Tibial nerve (tissue), 4 donors: ENCODE measurements around the gene TNS3. TPM values are rescaled to one million over a fixed set of nuclear protein-coding genes. Genes with fewer than 3 reads are reported as not detected.

ENCODE experiments used
- DNase-seq, 2 donors: peaks; one replicate each; pipeline ENCODE4 v3.0.0-alpha.2; 2019; ENCODE audit warnings: low spot score in 2 of 2
- H3K27ac ChIP-seq, 4 donors: fragments of 200-600 bp; sonication (generic) in 3 of 4; one replicate each; pipeline ENCODE4 v1.5.1; 2017 to 2019; ENCODE audit warnings: mild to moderate bottlenecking in 1 of 4
- H3K27me3 ChIP-seq, 2 donors: fragments of 200-600 bp; sonication (generic) in 1 of 2; one replicate each; pipeline versions ENCODE4 v1.5.1 to v1.6.0; 2017 to 2019
- H3K36me3 ChIP-seq, 3 donors: fragments of 200-600 bp; sonication (generic); one replicate each; pipeline ENCODE4 v1.5.1; 2018 to 2019
- H3K4me1 ChIP-seq, 4 donors: fragments of 200-600 bp; sonication (generic) in 3 of 4; one replicate each; pipeline ENCODE4 v1.5.1; 2017 to 2019
- H3K4me3 ChIP-seq, 4 donors: fragments of 200-600 bp; sonication (generic) in 3 of 4; one replicate each; pipeline ENCODE4 v1.5.1; 2017 to 2019; ENCODE audit warnings: mild to moderate bottlenecking in 1 of 4, moderate library complexity in 1 of 4
- H3K9me3 ChIP-seq, 4 donors: fragments of 200-600 bp; sonication (generic) in 3 of 4; one replicate each; pipeline ENCODE4 v1.5.1; 2017 to 2019
- EP300 ChIP-seq, 2 donors: sonication (generic); formaldehyde crosslinking; IDR thresholded peaks; one replicate each; pipeline ENCODE4 v1.6.1; 2017; ENCODE audit warnings: antibody characterized with exemption in 2 of 2, mild to moderate bottlenecking in 1 of 2
- POLR2A ChIP-seq, 2 donors: fragments of 450-650 bp; IDR thresholded peaks; one replicate each; pipeline ENCODE4 v1.6.1; 2017; ENCODE audit warnings: antibody characterized with exemption in 2 of 2, mild to moderate bottlenecking in 2 of 2, moderate library complexity in 2 of 2
- WGBS, 2 donors: methylation state at CpG; one replicate each; pipeline ENCODE4 v1.1.5; 2018; 5-methylcytosine and 5-hydroxymethylcytosine counted together
- total RNA-seq, 4 donors: library from RNA; depleted of rRNA; stranded (reverse); fragments of >200 nt; gene quantifications; one replicate each; pipeline ENCODE4 v1.1.0, GENCODE V29; 2016
- TF ChIP-seq, protein P1 (sequence below), 5 experiments: fragments of 200-600 bp in 3 of 5; fragments of 450-650 bp in 2 of 5; sonication (generic) in 3 of 5; IDR thresholded peaks; one replicate each; pipeline ENCODE4 v1.5.1; 2016 to 2019; ENCODE audit warnings: antibody characterized with exemption in 5 of 5, mild to moderate bottlenecking in 3 of 5, moderate library complexity in 2 of 5

Gene TNS3
- total RNA-seq, 4 donors from 2014 or later, result 118 to 142 (median 133) TPM

DNA sequence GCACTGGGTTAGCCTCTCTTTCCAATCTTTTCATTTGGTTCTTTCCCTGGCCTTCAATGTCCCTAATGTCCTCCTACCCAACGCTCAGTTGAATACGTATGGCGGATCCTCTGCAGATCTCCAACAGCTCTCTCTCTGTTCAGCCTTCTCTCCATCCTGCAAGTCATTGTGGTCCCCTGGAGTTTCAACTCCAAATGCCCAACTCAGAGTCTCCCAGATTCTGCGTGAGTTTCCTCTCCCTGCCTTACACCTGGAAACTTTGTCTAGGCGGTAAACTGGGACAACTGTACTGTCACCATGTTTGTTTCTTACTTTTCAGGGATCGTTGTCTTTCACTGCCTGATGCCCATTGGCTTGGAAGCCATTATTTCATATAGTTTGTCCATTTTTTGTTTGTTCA lies 273.1 kb downstream of the TNS3 start:
- TF ChIP-seq EP300 (IDR thresholded peaks at IDR 0.05) (no peak), POLR2A (IDR thresholded peaks at IDR 0.05) (no peak)
- TF ChIP-seq, protein P1, sequence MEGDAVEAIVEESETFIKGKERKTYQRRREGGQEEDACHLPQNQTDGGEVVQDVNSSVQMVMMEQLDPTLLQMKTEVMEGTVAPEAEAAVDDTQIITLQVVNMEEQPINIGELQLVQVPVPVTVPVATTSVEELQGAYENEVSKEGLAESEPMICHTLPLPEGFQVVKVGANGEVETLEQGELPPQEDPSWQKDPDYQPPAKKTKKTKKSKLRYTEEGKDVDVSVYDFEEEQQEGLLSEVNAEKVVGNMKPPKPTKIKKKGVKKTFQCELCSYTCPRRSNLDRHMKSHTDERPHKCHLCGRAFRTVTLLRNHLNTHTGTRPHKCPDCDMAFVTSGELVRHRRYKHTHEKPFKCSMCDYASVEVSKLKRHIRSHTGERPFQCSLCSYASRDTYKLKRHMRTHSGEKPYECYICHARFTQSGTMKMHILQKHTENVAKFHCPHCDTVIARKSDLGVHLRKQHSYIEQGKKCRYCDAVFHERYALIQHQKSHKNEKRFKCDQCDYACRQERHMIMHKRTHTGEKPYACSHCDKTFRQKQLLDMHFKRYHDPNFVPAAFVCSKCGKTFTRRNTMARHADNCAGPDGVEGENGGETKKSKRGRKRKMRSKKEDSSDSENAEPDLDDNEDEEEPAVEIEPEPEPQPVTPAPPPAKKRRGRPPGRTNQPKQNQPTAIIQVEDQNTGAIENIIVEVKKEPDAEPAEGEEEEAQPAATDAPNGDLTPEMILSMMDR (IDR thresholded peaks at IDR 0.05), result no peak
- Histone ChIP-seq H3K4me3 (no peak overlapping the region), H3K9me3 (no peaks in the 10 kb centered on the region), H3K27ac (peak overlapping the region in 2 of 4 donors; percentile 26 to 66), H3K27me3 (no peaks in the 10 kb centered on the region), H3K4me1 (peaks cover 0 to 46% (median 11%) of the 10 kb centered on the region in 4 donors), H3K36me3 (peaks cover 0 to 28% (median 0%) of the 10 kb centered on the region in 3 donors)
- no peak for DNase-seq
- WGBS, 2 donors, result 97 to 98% methylated on average over 6 of the region's 6 CpGs

DNA sequence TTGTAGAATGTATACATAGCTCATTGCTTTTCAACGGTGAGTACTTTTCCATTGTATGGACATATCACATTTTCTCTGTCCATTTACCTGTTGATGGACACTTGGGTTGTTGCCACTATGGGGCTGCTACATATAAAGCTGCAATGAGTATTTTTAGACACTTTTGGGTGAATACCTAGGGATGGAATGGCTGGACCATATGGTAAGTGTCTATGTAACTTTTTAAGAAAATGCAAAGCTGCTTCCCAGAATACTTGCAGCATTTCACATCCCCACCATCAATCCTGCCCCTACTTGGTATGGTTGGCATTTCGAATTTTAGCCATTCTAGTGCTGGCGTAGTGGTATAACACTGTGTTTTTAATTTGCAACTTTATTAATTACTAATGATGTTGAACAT lies 274.6 kb downstream of the TNS3 start:
- Histone ChIP-seq H3K4me3 (no peak overlapping the region), H3K27ac (peak overlapping the region in 1 of 4 donors; percentile 6), H3K4me1 (peaks cover 0 to 48% (median 15%) of the 10 kb centered on the region in 4 donors), H3K27me3 (no peaks in the 10 kb centered on the region), H3K36me3 (peaks cover 0 to 43% (median 0%) of the 10 kb centered on the region in 3 donors), H3K9me3 (no peaks in the 10 kb centered on the region)
- no peak for TF ChIP-seq POLR2A (IDR thresholded peaks at IDR 0.05)
- TF ChIP-seq, protein P1 (IDR thresholded peaks at IDR 0.05), result no peak
- no peak for TF ChIP-seq EP300 (IDR thresholded peaks at IDR 0.05)
- no peak for DNase-seq
- WGBS, 2 donors, result 64 to 75% methylated on average over 3 of the region's 3 CpGs

DNA sequence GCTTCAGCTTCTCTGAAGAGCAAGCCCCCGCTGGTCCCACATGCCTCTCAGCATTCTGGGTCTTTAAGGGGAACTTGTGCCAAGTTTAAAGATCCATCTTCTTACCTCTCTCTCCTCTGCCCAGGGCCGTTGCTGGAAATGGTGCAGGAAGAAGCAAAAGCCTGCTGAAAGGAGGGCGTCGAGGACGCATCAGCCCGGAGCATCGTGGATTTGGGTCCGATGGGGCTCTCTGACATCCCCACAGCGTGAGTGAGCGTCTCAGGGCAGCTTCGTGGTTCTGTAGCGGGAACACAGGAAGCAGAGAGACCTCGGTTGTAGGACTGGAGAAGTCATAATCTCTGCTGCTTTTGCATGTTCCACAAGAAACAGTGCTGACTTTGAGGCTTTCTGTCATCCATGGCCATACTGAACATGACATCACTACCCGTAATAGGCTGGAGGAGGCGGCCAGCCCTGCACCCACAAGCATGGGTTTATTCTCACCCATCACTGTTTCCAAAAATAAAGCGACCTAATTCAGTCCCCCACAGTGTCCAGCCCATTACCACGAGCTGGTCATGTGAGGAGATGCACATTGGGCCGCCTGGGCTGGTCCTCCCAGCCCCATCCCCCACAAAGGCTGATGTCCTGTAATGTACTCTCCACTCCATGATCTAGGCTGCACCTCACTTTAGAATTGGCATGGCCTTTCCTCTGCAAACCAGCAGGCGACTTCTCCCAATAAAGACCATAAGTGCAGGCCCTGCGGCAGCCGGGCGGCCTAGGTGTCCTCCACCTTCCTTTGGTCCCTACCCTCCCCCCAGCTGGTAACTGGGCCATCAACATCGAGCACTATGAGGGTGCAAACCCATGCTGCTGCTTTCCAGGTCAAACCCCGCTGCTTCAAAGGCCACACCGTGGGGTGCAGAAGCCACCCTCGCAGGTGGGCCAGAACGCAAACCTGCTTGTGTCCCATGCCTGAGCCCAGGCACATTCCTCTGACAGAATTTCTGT lies 276.9 kb downstream of the TNS3 start:
- Histone ChIP-seq H3K27me3 (no peaks in the 10 kb centered on the region), H3K4me1 (peaks cover 0 to 65% (median 27%) of the 10 kb centered on the region in 4 donors), H3K4me3 (no peak overlapping the region), H3K9me3 (no peaks in the 10 kb centered on the region), H3K27ac (peak overlapping the region in 3 of 4 donors; percentile 41 to 92 (median 82)), H3K36me3 (peaks cover 0 to 56% (median 0%) of the 10 kb centered on the region in 3 donors)
- 68 to 70% methylated on average over 27 of the region's 27 CpGs for WGBS, 2 donors
- TF ChIP-seq, protein P1 (IDR thresholded peaks at IDR 0.05), result no peak
- TF ChIP-seq POLR2A (IDR thresholded peaks at IDR 0.05) (no peak), EP300 (IDR thresholded peaks at IDR 0.05) (no peak)
- DNase-seq, result no peak

DNA sequence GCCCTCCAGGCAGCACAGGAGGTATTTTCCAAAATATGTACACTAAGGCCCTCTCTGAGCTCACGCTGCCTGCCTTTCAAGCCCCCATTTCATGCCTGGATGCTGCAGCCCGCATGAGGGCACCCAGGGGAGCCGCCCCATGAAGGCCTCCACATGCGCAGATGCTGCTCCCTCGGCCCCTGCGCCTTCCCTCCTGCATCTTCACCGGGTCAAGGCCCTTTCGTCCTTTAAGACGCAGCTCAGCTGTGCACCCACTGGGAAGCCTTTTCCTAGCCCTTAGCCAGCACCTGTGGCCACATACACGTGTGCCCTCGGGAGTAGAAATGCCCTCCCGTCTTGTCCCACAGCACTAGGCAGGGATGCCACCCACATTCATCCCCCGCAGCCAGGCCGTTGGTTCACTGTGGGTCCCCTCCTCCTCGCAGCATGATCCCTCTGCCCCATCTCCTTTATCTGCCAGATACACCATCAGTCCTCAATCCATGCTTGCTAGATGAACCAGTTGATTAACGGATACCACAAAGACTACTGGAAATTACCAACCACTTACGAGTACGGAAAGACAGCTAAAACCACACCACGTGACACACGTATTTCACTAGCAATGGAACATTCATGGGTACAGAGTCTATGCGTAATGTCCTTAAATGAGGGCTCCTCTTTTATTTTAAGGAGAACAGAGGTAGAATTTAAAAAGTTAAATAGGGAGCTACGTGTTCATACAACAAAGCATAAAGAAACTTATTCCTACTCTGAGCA lies 278.0 kb downstream of the TNS3 start:
- no peaks in the 10 kb centered on the region for H3K27me3 ChIP-seq
- no peaks in the 10 kb centered on the region for H3K9me3 ChIP-seq
- peaks cover 0 to 66% (median 0%) of the 10 kb centered on the region in 3 donors for H3K36me3 ChIP-seq
- peak overlapping the region; percentile 64 to 92 (median 74) for H3K27ac ChIP-seq
- peaks cover 0 to 70% (median 28%) of the 10 kb centered on the region in 4 donors for H3K4me1 ChIP-seq
- WGBS, 2 donors, result 66 to 69% methylated on average over 22 of the region's 22 CpGs
- TF ChIP-seq POLR2A (IDR thresholded peaks at IDR 0.05) (no peak), EP300 (IDR thresholded peaks at IDR 0.05) (no peak)
- TF ChIP-seq, protein P1 (IDR thresholded peaks at IDR 0.05), result no peak
- no peak for DNase-seq
- peak overlapping the region in 1 of 4 donors; percentile 4 for H3K4me3 ChIP-seq
